Measurements from ENCODE around the gene CLCN6.

DNA sequence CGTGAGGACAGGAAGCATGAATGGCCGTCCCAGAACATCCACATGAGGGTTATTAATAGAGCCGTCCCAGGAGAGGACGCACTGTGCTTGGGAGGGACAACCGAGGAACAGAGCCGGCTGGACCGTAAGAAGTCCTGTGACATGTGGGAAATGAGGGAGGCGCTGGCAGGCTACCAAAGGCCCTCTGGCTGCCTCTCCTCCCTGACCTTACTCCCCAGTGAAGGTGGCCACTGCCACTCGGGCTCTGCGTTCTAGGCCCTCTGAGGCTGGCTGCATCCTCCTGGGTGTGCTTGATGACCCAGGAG lies 68.2 kb downstream of the CLCN6 start:
- TF ChIP-seq, protein P1, sequence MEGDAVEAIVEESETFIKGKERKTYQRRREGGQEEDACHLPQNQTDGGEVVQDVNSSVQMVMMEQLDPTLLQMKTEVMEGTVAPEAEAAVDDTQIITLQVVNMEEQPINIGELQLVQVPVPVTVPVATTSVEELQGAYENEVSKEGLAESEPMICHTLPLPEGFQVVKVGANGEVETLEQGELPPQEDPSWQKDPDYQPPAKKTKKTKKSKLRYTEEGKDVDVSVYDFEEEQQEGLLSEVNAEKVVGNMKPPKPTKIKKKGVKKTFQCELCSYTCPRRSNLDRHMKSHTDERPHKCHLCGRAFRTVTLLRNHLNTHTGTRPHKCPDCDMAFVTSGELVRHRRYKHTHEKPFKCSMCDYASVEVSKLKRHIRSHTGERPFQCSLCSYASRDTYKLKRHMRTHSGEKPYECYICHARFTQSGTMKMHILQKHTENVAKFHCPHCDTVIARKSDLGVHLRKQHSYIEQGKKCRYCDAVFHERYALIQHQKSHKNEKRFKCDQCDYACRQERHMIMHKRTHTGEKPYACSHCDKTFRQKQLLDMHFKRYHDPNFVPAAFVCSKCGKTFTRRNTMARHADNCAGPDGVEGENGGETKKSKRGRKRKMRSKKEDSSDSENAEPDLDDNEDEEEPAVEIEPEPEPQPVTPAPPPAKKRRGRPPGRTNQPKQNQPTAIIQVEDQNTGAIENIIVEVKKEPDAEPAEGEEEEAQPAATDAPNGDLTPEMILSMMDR (IDR thresholded peaks at IDR 0.05), result no peak
- no peak for TF ChIP-seq POLR2A (IDR thresholded peaks at IDR 0.05)
